Left hindlimb (tissue), 1 donor: ENCODE measurements around the gene F12.

ENCODE experiments used
- DNase-seq: peaks from one replicate; pipeline ENCODE4 v3.0.0-alpha.2; 2018

F12 gene

GRCh38 chr5:177354256-177354655, 55.1 kb downstream of the F12 start:
- no peak for DNase-seq

GRCh38 chr5:177353093-177353492, 56.3 kb downstream of the F12 start:
- no peak for DNase-seq
